ENCODE results near the gene HPDL. TPM values are rescaled to one million over a fixed set of nuclear protein-coding genes. Genes with fewer than 3 reads are reported as not detected.
A peak's percentile ranks its signal among the peaks of the same experiment; 100 is the strongest.

The HPDL gene
- total RNA-seq, 1 donor, result 1.3 TPM

DNA sequence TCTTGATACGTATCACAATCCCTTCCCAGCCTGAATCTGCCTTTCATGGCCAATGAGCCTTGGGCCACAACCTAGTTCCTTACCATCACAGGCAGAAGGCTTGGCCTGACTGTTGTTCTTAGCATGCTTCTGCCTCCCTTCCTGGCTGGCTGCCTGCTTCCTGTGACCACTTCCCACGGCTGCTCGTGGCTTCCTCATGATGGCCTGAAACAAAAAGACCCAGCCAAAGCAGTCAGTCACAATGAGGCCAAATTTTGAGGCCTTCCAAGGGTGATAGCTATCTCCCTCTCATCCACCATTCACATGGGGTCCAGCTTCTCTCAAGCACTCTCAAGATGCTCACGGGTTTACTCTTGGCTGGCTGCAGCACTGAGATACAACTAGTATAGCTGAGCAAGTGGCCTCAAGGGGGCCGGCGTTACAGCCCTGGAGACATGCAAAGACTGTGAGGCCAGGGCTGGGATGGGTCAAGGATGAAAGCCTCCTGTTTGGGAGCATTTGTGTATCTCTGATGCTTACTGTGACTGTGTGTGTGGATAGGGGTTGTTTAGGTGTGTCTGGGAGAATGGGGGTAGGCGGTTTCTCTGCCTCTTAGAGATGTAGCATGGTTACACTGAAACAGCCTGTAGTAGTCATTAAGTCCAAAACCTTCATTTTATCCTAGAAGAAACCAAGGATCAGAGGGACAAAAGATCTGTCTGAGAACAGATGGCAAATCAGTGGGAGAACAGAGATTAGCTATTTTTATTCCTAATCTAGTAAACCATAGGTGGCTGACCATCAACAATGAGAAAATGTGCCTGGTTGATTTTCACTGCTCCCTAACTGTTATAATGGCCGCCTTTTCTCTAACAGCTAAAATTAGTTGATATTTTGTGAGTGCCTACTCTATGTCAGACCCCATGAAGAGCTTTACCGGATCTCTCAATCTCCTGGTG is 7.9 kb downstream of the HPDL start:
- H3K4me3 ChIP-seq (ENCODE audit: low read depth, low read length), result no peak overlapping the region
- no peak for DNase-seq (ENCODE audit: low read depth)
- TF ChIP-seq, protein P1, sequence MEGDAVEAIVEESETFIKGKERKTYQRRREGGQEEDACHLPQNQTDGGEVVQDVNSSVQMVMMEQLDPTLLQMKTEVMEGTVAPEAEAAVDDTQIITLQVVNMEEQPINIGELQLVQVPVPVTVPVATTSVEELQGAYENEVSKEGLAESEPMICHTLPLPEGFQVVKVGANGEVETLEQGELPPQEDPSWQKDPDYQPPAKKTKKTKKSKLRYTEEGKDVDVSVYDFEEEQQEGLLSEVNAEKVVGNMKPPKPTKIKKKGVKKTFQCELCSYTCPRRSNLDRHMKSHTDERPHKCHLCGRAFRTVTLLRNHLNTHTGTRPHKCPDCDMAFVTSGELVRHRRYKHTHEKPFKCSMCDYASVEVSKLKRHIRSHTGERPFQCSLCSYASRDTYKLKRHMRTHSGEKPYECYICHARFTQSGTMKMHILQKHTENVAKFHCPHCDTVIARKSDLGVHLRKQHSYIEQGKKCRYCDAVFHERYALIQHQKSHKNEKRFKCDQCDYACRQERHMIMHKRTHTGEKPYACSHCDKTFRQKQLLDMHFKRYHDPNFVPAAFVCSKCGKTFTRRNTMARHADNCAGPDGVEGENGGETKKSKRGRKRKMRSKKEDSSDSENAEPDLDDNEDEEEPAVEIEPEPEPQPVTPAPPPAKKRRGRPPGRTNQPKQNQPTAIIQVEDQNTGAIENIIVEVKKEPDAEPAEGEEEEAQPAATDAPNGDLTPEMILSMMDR (IDR thresholded peaks at IDR 0.05; ENCODE audit: insufficient read depth, low read depth, low read length), result no peak

DNA sequence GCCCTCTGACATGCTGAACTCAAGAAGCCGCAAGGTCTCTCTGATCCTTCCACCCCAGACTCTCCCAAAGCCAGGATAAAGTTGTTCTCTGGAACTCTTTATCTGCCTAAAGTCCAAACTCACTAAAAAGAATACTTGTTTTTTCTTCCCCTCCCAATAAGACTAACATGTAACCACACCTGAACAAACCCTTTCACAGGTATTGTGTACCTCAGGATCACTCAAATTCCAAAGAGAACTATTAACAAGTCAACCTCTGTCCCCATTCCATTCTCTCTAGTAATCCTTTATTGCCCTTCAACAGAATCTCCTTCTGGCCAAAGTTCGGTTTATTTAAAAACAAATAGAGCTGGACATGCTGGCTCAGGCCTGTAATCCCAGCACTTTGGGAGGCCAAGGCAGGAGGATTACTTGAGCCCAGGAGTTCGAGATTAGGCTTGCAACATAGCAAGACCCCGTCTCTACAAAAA is 9.2 kb downstream of the HPDL start:
- no peak overlapping the region for H3K4me3 ChIP-seq (ENCODE audit: low read depth, low read length)
- TF ChIP-seq, protein P1 (IDR thresholded peaks at IDR 0.05; ENCODE audit: insufficient read depth, low read depth, low read length), result no peak
- no peak for DNase-seq (ENCODE audit: low read depth)

DNA sequence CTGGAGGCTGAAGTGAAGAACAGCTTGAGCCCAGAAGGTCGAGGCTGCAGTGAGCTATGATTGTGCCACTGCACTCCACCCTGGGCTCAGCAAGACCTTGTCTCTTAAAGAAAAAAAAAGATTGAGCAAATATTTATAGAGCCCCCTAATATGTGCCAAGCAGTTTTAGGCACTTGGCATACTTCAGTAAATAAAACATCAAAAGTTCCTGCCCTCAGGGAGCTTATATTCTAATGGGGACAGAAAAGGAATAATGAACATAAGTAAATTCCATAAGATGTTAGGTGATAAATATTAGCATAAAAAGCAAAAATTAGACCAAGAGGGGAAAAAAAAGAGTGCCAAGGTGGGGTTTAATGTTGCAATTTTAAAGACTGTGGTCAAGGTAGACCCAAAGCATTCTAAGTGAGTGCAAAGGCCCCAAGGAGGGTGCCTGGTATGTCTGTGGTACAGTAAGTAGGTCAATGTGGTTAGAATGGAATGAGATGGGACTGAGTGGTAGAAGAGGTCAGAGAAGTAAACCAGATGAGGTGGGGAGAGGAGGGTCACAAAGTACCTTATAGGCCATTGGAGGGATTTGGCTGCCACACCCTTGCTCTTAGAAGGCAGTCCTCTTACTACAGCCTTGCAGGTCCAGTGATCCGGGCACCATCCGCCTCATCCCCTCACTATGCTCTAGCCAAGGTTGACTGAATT is 11.1 kb downstream of the HPDL start:
- TF ChIP-seq, protein P1 (IDR thresholded peaks at IDR 0.05; ENCODE audit: insufficient read depth, low read depth, low read length), result no peak
- no peak for DNase-seq (ENCODE audit: low read depth)
- no peak overlapping the region for H3K4me3 ChIP-seq (ENCODE audit: low read depth, low read length)

DNA sequence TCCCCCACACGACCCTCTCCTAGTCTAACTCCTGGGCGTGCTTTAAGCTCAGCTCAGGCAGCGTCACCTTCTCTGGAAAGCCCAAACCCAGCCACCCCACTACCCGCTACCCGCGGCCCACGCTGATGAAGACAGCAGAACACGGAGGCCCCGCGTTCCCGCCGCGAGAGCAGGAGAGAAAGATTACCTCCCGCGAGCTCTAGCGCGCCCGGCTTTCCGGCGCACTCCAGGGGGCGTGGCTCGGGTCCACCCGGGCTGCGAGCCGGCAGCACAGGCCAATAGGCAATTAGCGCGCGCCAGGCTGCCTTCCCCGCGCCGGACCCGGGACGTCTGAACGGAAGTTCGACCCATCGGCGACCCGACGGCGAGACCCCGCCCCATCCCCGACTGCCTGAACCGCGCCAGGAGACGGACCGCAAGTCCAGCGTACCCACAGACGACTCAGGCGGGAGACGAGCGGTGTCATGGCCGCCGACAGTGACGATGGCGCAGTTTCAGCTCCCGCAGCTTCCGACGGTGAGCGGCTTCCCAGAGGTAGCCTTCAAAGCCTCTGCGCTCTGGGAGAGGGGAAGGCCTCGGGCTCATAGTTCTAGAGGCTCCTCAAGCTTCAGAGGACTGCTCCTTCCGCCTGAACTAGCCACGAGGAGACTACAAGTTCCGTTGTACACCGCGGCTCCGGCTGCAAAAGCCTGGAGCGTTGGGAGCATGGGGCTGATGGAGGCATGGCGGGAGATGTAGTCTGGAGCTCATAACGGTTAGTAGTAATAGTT is 13.3 kb downstream of the HPDL start, which contains the start of the genes MUTYH and TOE1:
Gene MUTYH, minus strand, starts transcription at position 652 of the 770 bp plus-strand sequence. CDS start 5,935 bp downstream, outside the sequence.
Gene TOE1, plus strand, starts transcription at position 382 of the 770 bp plus-strand sequence. Its CDS starts 83 bp downstream, at position 465.
- TF ChIP-seq, protein P1 (IDR thresholded peaks at IDR 0.05; ENCODE audit: insufficient read depth, low read depth, low read length), result no peak
- peak; percentile 91 for DNase-seq (ENCODE audit: low read depth)
- H3K4me3 ChIP-seq (ENCODE audit: low read depth, low read length), result peak within 1 kb of the TSS; percentile 93

DNA sequence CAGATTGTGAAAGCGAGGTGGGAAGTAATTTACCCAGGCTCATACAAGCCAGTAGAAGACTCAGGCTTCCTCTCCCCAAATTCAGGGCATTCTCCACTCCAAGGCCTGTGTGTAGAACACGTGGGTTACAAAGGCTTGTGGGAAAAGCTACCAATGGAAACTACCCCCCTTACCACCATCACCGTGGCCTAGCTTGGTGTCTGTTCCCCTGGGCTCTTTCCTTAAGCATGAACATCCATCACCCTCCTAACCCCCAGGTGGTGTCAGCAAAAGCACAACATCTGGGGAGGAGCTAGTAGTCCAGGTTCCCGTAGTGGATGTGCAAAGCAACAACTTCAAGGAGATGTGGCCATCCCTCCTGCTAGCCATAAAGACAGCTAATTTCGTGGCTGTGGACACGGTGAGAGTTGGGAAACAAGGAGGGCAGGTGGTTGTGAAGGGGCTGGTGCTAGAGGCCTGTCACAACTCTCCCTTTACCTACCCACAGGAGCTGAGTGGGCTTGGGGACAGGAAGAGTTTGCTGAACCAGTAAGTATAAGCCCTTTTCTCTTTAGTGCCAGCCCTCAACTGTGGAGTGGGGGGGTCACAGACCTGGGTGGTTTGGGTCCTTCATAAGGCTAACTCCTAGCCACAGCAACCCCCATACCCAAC is 14.2 kb downstream of the HPDL start:
- TF ChIP-seq, protein P1 (IDR thresholded peaks at IDR 0.05; ENCODE audit: insufficient read depth, low read depth, low read length), result no peak
- peak overlapping the region; percentile 93 for H3K4me3 ChIP-seq (ENCODE audit: low read depth, low read length)
- DNase-seq (ENCODE audit: low read depth), result no peak

DNA sequence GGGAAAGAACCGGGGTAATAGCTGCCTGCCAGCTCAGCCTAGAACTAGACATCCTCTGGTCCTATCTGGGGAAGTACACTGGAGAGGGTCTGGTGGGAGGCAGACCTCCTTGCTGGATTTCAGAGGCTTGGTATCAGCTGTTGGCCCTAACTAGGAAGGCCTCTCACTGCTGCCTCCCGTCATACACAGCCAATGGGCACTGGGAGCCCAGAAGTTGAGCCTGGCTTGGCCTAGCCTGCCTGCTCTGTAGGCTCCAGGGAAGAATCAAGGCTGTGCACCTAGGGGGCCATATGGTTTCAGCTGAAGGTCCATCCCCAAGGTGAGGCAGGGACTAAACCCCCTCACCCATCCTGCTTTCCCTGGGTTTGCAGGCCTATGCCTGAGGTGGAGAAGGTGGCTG is 17.8 kb downstream of the HPDL start:
- TF ChIP-seq, protein P1 (IDR thresholded peaks at IDR 0.05; ENCODE audit: insufficient read depth, low read depth, low read length), result no peak
- H3K4me3 ChIP-seq (ENCODE audit: low read depth, low read length), result no peak overlapping the region
- DNase-seq (ENCODE audit: low read depth), result no peak

All from fibroblast of villous mesenchyme (primary cell).